Measurements from ENCODE around the gene BRIX1. TPM values are rescaled to one million over a fixed set of nuclear protein-coding genes. Genes with fewer than 3 reads are reported as not detected.

Gene BRIX1
- total and polyA plus RNA-seq, 9 of the 15 experiments (the other 6 are each of a cell fraction or from before 2014, with no cell fraction given): 115 to 193 (median 159) TPM

GRCh38 chr5:34915139-34915855 is at the start of gene BRIX1, which contains the start of gene RAD1 (continued):
- TF ChIP-seq RNF2 (IDR thresholded peaks at IDR 0.05): peak; percentile 85
- no peak for TF ChIP-seq HOMEZ (CRISPR knock-in tag; IDR thresholded peaks at IDR 0.05)
- TF ChIP-seq ZBTB40 (IDR thresholded peaks at IDR 0.05): peak; percentile 98
- no peak for TF ChIP-seq ZBTB40 (CRISPR knock-in tag; IDR thresholded peaks at IDR 0.05)
- TF ChIP-seq ATF6 (CRISPR knock-in tag; IDR thresholded peaks at IDR 0.05): peak; percentile 76; the same call in 1 of the 2 replicates
- TF ChIP-seq SNIP1 (IDR thresholded peaks at IDR 0.05; ENCODE audit: low read depth): peak; percentile 98
- no peak for TF ChIP-seq CEBPG (CRISPR knock-in tag; IDR thresholded peaks at IDR 0.05)
- no peak for TF ChIP-seq CEBPG (tag; conservative IDR thresholded peaks at IDR 0.05 in 1 of 2, IDR thresholded peaks at IDR 0.05 in 1 of 2)
- TF ChIP-seq ZNF175 (CRISPR knock-in tag; IDR thresholded peaks at IDR 0.05; ENCODE audit: low read depth): no peak
- no peak for TF ChIP-seq ELK1 (CRISPR knock-in tag; IDR thresholded peaks at IDR 0.05)
- TF ChIP-seq SMARCA4 (IDR thresholded peaks at IDR 0.05): no peak
- no peak; the same call in 1 of the 2 replicates for TF ChIP-seq HLTF (IDR thresholded peaks at IDR 0.05)
- no peak for TF ChIP-seq HNRNPUL1 (IDR thresholded peaks at IDR 0.05; ENCODE audit: low read length)

Measured in K562 (cell line).